Glomerular visceral epithelial cell (primary cell): Measurements from ENCODE around the gene KCNK3.

ENCODE experiments used
- DNase-seq: peaks from one replicate; pipeline ENCODE4 v3.0.0-alpha.2; 2016; ENCODE audit errors: extremely low spot score

KCNK3 gene

GRCh38 chr2:26712486-26713465 lies 20.3 kb downstream of the KCNK3 start:
- no peak for DNase-seq

DNA sequence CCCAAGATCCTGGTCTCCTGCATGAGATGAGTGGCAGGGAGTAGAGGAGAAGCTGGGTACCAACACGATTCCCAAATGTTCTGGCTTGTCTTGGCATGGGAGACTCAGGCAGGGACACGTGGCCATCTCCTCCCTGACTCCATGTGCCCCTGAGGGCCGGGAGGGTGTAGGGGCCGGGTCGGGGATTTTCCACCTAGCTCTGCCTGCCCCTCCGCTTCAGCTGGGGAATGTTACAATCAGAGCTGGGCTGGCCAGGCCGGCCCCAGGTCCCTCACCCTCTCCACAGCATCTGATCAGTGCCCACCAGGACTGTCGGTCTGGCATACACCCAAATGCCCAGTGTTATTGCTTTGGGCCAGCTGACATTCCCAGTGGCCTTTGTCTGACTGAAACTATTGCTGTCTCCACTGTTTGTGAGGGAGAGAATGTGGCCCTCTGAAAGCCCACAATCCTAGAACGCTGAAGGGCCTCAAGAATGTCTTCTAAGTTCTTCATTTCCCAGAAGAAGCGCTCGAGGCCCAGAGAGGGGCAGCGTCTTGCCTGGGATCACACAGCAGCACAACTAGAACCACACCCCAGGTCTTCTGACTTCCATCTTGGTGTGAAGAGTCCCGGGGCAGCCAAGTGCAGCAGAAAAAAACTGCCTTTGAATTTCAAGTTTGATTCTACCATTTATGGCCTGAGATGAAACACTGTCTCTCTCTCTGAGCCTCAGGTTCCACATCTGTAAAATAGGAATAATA lies 23.2 kb downstream of the KCNK3 start:
- DNase-seq, result no peak

DNA sequence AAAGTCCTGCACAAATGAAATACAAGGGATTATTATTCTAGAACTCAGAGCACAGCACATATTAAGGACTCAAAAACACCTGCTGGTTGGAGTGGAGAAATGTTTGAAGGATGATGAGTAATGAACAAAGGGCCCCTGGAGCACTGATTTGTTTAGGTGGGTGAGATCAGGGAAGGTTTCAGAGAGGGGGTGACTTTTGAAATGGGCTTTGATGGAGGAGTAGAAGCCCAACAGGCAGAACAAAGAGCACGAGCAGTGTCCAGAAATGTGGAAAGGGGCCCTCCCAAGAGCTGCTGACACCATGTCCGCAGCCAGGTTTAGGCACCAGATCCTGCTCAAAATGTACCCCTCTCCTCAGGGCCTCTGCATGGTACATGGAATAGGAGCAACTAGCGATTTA lies 23.8 kb downstream of the KCNK3 start:
- no peak for DNase-seq

- DNase-seq, result no peak
Measured at GRCh38 chr2:26716769-26717168, 24.2 kb downstream of the KCNK3 start.

DNA sequence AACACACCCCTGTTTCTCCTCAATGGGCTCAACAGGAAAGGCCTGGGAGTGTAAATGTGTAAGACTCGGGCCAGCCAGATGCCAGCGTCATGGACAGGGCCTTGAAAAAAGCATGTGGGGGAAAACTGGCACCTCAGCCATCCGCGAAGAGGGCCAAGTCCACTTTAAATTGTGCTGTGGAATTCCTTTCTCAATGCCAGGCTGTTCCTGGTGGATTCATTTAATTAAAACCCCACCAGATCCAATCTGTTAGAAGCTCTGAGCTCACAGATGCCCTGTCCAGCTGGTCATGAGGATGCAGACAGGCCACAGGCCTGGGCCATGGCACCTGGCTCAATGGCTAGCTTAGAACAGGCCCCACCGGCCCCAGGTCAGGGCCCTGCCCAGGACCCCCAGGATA lies 24.8 kb downstream of the KCNK3 start:
- DNase-seq, result no peak

GRCh38 chr2:26718949-26719686 lies 26.6 kb downstream of the KCNK3 start:
- no peak for DNase-seq

DNA sequence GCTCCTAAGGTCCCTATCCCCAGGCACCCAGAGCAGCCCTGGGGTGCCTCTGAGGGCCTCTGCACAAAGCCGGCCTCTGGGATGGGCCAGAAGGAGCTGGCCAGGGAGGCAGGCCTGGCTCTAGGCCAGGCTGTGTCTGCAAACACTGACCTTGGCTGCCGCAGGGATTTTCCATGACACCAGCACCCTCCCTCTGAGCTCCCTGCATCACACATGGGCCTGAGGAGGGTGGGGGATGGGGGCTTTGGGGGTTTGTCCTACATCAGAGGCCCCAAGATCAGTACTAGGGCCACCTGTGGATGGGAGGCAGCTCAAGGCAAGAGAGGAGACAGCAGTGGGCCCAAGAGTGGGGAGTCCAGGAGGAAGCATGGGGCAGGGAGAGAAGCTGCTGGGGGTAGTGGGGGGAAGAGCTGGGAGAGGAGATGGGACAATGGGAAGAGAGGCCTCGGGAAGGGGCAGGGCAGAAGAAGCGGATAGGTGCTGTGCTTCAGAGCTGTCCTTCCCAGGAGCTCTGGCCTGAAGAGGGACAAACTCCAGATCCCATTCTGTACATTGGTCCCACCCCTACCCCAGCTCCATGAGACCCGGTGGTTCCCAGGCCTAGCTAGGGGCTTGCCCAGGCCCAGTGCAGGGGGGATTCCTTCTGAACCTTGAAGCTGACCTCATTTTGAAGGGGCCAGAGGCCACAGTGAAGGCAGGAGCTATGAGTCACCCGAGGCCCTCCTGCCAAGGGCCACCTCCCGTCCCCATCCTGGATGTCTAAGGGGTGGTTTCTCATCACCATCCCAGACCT lies 28.0 kb downstream of the KCNK3 start:
- DNase-seq, result peak; percentile 73

DNA sequence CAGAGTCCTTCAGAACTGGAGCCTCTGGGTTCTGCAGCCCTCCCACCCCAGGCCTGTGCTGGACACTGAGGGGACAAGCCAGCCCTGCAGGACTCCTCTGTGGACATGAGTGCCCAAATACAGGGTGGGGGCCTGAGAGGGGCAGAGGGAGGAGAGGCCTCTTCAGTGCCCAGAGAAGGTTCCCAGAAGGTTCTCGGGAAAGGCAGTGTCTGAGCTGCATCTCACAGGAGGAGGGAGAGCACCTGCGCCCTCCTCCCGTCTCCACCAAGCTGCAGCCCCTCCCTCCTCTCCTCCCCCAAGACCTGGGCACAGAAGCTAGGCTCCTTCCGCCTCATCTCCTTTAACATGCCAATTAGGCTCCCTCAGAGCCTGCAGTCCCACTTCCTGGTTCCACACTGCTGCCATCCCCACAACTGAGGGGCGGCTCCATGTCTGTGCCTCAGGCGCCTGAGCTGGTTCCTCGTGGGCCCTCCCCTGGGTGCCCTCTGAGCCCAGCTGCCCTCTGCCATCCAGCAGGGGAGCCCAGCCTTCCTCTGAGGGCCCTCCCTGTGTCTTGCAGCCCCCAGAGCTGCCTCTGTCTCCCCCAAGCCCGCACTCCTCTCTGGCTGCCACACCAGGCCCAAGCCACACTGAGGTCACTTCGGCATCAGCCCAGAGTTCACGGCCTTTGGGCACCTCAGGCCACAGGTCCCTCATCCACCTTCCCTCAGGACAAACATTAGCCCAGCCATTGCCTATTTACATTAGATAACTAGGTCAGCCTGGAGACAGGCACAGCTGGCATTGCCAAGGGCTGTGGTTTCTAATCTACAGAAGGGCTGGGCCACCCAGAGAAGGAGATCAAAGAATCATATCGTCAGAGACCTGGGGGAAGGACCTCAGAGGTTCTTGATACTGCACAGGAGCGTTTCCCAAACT lies 28.9 kb downstream of the KCNK3 start:
- peak; percentile 47 for DNase-seq

DNA sequence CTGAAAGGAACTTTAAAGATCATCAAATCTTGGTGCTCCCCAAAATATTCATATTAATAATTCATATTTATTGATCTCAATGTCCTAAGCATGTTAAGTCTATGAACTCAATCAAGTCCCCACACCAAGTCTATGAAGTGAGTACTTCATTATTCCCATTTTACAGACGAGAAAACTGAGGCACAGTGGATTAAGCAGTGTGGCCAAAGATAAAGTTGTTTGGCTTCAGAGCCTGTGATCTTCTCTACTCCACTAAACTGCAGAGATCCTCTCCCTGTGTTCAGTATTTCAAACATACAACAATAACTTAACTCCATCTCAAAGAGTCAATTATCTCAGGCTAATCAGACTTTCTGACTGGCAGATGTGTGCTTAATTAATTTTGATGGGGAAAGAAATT lies 29.8 kb downstream of the KCNK3 start:
- DNase-seq, result no peak

DNA sequence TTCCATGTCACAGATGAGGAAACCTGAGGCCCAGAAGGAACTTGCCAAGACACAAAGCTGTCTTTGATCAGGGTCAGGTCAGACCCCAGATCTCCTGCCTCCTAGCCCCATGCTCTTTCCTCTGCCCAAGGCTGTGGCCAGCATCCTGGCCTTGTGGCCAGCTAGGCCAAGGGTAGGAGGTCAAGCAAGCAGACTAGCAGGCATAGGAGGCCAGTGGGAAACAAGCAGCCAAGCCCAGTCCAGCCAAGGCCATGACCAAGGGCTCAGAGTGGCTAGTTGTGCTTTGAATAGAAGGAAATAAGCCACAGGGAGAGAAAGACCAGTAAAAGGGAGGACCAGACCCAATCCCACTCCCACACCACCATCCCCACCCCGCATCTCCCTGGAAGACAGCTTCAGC lies 30.4 kb downstream of the KCNK3 start:
- DNase-seq, result no peak

DNA sequence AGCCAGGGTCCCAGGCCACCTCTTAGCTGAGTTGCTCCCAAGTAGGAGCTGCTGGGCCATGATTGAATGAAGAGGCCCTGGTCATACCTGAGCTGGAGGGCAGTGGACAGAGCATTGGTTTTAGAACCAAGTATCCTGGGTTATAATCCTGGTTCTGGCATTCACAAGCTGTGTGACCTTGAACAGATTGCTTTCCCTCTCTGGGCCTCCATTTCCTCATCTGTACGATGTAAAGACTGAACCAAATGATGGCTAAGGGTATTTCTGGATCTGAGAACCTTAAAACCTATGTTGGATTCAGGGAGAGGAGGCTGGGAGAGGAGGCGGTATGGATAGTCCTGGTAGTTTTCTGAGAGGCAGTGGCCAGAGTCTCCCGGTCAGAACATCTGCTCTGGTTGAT lies 31.0 kb downstream of the KCNK3 start:
- DNase-seq, result no peak

DNA sequence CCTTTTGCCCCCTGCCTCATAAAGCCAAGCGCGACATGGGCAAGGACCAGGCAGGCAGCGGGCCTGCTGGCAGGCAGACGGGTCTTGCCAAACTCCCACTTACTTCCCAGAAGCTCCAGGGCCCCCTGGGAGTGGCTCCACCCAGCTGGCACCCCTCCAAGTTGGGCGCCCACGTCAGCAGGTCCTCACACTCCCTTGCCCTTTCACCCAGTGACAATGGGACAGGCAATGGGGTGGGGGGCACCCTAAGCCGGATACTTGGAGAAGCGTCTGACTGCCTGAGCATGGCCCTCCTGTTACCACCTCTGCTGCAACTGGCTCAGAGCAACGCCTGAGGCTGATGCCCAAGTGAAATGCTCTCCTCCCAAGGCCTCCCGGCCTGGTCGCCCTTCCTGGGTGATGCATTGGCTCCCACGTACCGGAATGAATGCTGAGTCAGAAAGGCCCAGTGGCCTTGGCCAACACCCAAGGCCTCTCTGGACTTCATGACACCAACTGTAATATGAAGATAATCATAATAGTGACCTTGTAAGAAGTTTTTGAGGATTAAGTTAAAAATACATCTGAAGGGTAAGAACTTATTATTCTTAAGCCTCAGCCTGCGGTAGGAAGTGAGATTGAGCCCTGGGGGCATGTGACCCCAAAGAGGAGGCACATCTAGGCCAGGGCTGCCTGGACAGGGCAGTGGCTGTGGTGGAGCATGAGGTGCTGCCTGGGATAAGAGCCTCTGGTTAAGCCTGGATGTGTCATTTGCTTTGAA lies 31.6 kb downstream of the KCNK3 start:
- peak; percentile 64 for DNase-seq

DNA sequence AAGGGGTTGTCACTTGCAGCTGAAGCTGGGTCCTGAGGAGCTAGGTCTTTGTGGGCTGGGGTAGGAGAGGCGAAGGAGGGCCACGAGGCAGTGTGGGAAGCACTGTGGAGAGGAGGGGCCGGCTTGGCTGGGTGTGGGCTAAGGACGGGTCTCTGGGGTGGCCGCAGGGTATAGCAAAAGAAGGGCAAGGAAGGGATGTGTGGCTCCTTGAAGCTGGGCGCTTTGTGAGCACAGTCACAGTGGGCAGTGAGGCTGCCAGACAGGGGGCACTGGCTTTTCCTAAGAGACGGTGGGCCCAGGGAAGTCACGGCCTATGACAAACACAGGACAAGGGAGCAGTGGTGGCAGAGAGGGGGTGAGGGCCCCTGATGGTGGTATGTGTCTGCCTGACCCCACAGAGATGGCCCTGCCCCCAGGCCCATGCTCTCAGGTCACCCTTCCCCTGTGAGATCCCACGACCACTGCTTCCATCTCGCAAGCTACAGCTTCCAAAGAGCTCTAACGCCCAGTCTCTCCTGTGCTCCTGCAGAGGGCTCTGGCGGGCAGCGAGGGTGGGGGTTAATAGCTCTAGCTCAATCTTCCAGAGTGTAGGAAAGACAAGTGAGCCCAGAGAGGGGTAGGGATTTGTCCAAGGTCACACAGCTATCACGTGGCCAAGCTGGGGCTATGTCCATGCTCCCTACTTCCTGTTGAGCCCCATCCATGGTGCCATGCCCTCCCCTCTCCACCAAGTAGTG lies 32.4 kb downstream of the KCNK3 start:
- no peak for DNase-seq

DNA sequence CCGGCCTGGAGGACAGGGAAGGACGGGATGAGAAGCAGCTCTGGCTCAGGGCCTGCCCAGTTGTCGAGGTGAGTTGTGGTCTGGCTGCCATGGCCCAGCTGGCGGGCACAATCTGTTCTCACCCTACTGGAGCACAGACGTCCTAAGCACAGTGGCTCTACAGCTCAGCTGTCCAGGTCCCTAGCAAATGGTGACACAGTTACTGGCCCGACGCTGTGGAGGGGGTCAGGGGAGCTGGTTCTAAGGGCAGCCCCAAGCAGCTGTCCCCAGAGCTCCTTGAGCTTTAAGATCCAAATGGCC lies 32.9 kb downstream of the KCNK3 start:
- DNase-seq, result no peak

DNA sequence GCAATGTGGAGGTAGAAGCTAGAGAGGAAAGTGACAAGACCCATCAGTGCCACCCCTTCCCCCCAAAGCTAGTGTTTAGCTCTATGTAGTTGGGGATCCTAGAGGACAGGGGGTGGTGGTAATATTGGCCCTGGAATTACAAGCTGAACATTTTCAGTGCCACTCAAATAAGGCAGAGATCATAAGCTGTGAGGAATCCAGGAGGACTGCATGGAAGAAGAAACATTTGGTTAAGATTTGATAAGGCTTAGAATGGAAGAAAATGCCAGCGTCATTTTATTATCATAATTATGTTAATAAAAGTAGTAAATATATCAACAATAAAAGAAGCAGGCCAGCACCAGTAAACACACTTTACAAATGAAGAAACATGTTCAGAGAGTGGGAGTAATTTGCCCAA lies 33.7 kb downstream of the KCNK3 start:
- DNase-seq, result no peak

GRCh38 chr2:26727641-26728561 lies 35.4 kb downstream of the KCNK3 start:
- DNase-seq, result no peak

- DNase-seq, result no peak
Measured at GRCh38 chr2:26729311-26729710, 36.8 kb downstream of the KCNK3 start.
